HG03354 (cell line): ENCODE measurements around the gene RBPMS2.
"Not testable (repeated sequence)": the region's sequence is repeated elsewhere in the genome, so short reads cannot be mapped to it uniquely, and the experiment has no call there.

Source experiments
- ATAC-seq: cut with Tn5 transposase; IDR thresholded peaks from one replicate; pipeline ENCODE4 v1.9.1; 2021; ENCODE audit warnings: mild to moderate bottlenecking; ENCODE audit not compliant: unreplicated experiment, poor library complexity, severe bottlenecking

Gene RBPMS2

DNA sequence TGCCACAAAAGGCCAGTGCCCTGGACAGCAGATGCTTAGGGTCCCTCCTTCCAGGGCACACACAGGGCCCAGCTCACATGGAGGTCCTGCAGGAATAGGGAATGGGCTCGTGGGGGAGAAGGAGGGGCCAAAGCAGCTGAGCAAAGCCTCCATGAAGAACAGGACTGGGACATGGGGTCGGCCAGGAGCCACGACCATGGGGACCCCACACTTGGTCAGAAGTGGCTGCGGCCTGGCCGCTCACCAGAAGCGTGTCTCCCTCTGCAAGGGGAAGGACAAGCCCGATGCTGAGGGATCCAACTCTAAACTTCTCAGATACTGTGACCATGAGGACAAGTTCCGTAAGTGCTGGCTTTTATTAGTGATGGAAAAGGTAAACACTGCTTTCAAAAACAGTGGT, 15.3 kb downstream of the RBPMS2 start:
- ATAC-seq: no peak

DNA sequence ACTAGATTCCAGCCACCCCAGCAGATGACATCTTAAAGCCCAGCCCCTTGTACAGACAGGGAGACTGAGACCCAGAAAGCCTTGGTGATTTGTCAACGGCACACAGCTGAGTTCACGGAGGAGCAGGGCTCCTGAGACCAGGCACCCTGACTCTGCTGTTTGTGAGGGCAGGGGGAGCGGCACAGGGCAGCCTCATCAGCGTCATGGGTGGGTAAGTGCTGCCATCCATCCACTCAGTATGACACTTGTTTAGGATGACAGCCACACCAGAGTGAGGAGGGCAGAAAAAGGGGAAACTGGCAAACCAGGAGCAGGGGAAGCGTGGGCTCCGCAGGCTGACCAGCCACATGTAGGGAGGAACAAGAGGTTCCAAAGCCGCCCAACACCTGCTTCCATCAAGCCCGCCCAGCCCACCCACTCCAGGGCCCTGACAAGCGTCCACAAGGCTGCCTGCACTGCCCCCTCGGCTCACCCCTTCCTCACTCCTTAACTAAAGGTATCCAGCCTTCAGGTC, 19.9 kb downstream of the RBPMS2 start:
- ATAC-seq: no peak

DNA sequence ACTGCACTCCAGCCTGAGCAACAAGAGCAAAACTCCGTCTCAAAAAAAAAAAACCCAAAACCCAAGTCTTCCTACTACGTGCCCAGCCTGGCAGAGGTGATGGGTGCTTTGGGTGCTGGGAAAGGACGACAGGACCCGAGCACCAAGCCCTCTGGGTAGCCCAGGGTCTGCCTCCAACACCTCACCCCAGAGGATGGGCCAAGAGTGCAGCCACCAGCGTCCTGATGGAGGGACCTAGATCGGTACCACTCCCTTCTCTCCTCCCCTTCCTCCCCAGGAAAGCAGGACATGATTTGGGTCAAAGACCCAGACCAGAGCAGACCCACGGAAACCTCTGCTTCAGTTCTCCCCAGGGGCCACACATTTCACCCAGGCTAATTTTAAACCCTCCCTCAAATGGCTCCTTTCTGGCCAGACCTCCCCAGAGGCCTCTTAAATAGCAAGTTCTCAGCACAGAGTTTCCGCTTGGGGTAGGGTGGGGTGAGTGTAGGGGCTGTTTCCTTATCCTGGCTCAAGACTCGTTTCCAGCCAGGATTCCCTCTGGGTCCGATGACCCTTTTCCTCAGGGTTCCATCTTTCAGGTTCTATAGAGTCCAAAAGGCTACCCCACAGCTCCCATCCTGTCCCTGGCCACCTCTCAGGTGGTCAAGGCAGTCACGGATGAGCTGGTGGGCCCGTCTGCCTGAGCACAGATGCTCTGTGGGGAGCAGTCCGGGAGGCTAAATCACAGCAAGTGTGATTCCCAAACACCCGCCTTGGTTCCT, 20.5 kb downstream of the RBPMS2 start:
- peak; percentile 77 for ATAC-seq

DNA sequence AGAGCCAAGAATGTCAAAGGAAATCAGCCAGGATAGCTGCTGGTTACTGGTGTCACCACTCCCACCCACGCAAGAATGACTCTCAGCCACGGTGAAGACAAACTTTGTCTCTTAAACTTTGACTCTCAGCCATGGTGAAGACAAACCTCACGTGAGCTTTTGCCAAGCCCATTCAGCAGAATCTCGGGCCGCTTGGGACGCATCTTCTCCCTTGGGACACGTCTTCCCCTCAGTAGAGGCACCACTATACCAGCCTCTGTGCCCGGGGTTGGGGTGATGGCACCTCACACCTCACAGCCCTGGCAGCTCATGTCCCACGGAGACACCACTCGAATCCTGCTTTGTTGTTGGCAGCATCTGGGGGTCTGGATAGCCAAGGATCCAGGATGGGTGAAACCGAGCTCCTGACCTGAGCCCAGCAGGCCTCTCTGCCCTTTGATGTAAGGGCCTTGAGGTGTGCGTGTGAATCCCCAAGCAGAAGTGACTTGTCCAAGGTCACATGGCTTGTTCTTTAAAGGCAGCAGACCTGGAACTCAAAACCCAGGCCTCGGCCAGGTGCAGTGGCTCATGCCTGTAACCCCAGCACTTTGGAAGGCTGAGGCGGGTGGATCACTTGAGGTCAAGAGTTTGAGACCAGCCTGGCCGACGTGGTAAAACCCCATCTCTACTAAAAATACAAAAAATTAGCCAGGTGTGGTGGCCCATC, 21.8 kb downstream of the RBPMS2 start:
- no peak for ATAC-seq

DNA sequence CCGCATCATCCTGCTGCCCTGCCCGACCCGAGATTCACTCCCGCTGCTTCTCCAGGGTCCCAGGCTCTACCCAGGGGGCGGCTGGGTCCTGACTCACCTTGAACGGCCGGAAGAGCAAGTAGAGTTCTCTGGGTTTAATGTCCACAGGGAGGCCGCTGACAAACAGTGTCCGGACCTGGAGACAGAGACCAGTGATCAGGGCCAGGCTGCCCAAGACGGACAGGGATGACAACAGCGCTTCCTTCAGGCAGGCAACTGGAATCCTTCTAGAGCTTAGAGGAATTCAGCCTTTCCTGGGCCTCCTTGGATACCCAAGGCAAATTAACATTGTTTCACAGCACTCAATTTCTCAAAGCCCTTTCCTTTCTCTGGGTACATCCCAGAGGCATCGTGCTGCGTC, 23.9 kb downstream of the RBPMS2 start:
- ATAC-seq: no peak

DNA sequence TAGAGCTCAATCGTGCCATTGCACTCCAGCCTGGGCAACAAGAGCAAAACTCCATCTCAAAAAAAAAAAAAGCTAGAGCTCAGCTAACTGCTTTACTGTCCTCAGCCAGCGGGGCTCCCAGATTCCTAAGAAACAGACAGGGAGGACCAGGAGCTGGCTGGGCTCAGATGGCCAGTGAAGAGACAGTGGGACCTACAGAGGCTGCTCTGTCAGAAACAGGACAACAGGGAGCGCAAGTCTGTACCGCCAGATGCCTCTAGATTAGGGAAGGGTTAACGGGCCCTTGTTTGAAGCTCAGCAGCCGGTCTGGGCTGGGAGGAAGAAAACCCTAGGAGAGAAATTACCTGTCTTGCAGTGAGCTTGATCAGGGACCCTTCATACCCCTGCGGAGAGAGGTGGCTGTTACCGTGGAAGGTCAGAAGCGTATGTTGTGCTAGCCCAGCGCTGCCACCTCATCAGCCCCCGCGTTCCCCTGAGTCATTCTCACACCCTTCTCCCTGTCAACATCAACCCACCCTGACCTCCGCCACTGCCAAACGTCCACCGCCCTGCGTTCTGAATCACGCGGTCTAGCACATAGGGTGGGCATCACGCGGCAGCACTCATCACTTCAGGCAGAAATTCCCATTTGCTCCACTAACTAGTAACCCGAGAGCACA, 25.3 kb downstream of the RBPMS2 start:
- ATAC-seq: no peak

DNA sequence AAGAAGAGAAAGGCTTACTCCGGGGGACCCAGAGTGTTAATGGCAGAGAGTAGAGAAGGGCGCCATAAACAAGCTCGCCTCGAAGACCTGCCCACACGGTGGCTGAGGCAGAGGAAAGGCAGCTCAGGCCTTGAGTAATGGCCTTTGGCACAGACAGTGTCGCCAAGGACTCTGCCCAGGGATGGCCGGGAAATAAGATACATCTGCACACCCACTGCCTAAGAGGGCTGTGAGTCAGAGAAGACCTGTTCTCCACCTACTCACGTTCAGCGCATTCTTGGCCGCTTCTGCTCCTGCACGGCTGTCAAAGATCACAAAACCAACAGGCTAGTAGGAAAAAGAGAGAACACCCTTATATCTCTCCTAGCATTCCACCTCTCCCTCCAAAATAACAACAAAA, 26.2 kb downstream of the RBPMS2 start:
- no peak for ATAC-seq

DNA sequence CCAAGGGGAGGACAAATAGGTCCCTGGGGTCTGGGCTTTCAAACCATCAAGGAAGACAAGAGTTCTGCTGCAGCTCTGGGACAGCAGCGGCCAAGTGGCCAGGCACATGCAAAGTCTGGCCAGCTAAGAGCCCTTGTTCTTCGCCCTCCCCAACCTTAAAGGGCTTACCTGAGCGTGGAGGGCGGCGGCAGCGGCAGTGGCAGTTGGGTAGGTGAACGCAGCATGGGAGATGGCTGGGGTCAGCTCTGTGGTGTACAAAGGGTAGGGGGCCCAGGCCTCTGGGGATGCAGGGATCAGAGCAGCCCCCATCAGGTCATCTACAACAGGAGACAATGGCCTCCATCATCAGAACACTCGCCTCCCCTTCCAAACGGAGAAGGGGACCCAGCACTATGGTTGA, 27.1 kb downstream of the RBPMS2 start:
- ATAC-seq: no peak

DNA sequence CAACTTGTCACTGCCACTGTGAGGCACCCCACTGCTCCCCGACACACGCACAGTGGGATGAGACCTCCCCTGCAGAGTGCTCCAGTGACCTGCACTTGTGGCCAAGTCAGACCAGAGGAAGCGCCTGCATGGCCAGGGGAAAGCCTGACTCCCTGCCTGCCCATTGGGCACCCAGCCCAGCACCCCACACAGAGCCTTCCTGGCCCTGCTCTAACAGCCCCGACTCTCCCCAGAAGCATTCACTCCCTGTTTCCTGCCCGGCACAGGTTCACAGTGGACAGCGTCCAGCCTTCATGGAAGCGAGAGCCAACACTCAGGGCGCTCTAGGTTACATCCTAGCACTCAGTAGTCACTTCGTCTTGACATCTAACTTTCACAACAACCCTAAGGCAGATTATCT, 27.8 kb downstream of the RBPMS2 start:
- no peak for ATAC-seq

DNA sequence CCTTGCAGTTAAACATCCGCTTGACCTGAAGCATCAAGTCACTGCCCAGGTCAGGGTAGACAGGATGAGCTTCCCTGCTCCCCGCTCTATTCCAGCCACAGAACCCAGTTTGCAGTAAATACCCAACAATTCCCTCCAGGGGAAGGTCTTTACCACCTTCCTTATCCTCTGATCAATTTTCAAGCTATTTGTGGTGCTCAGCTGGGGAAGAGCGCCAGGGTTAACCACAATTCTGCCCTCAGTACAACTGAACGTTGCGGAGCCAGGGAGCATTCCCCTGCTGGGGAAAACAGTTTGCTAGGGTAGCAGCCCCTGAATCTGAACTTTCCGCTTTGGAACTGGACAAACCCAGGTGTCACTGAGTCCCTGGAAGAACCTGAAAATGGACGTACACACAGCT, 28.5 kb downstream of the RBPMS2 start:
- no peak for ATAC-seq

DNA sequence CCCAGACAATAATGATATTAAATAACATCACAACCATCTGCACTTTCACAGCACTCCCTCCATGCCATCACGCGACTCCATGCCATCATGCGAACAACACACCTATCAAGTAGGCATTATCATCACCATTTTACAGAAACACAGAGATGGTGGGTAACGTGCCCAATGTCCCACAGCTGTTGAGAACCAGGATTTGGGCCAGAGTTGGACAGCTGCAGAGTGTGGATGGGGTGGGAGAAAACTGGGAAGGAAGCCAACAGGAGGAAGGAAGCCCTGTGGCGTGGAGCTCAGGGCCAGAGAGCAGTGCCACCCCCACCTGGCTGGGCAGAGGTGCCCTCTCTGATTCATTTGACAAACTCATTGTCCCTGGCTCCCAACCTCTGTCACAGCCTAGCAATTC, 29.0 kb downstream of the RBPMS2 start:
- ATAC-seq: no peak

DNA sequence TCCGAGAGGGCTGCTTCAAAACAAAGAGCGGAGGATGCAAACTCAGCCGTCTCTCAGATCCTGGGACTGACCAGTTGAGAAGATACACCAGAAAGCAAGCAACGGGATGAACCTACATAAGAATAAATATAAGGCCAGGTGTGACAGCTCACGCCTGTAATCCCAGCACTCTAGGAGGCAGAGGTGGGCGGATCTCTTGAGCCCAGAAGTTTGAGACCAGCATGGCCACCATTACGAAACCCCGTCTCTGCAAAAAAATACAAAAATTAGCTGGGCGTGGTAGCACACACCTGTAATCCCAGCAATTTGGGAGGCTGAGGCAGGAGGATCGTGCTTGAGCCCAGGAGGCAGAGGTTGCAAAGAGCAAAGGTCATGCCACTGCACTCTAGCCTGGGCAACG, 31.7 kb downstream of the RBPMS2 start:
- ATAC-seq: no peak

DNA sequence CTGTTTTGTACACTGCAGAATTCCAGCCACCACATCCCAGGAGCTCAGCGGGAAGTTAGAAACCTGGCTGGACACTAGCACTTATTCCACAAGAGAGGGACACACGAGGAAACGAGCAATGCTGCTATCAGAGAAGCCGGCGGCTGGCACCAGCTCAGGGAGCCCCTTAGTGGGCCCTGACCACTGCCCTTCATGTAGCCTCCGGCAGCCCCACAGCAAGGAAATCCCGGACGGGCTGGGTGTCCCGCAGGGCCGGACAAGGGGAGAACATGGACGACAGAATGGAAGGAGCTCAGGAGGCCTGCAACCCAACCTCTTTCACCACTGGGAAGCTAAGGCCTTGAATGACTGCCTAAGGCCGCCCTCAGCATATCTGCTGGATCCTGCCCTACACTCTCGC, 32.5 kb downstream of the RBPMS2 start:
- ATAC-seq: no peak

DNA sequence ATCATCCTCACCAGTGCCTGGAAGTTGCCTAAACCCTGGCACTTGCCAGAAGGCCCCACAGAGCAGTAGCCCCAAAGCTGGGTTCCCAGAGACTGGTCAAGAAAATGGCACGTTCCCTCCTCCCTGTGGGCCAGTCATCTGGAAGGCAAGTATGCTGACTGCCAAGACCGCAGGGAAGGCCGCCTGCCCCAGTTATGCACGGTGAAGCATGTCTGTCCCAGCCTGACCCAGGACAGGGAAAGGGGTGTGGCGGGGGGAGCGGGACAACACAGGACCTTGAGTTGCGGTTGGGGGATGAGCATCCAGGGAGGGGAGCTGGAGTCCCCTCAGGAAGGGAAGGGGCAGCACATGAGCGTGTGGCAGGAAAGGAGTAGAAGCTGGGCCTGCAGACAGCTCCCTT, 33.0 kb downstream of the RBPMS2 start:
- ATAC-seq: no peak

DNA sequence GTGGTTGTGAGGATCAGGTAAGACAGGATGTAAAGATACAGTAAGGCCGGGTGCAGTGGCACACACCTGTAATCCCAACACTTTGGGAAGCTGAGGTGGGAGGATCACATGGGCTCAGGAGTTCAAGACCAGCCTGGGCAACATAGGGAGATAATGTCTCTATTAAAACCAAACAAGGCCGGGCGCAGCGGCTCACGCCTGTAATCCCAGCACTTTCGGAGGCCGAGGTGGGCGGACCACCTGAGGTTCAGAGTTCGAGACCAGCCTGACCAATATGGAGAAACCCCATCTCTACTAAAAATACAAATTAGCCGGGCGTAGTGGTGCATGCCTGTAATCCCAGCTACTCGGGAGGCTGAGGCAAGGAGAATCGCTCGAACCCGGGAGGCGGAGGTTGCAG, 33.7 kb downstream of the RBPMS2 start:
- not testable (repeated sequence) for ATAC-seq

DNA sequence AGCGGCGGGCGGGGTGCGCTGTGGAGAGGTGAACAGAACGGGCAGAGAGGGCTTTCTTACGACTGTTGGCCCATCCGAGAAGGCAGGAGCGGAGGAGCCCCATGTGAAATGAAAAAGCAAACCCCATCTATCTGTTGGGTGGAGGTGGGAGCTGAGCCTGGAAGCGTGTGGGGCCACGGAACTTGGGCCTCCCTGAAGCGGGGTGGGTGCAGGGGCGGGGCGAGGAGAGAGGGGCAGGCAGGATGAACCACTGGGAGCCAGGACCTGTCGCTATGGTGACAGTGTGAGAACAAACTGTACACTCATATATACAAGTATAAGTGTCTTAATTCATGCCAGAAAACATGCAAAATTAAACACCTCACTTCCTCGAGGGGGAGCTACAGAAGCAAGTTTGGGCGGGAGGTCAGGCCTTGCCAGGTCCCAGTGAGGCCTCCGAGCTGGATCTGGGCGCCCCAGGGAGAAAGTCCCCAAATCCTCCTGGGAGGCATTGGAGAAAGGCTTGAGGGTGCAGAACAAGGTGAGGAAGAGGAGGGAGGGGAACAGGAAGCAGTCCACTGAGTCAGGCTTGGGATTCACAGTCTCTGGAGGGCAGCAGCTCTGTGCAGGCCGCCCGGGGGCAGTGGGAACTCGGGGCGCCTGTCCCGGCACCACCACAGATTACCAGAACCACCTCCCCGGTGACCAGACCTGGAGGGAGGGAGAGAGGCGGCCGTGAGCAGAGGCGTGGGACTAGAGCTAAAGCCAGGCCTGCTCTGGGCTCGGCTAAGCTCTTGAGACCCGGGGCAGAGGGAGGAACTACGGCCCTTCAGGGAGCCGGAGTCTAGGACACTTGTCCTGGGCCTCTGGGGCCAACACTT, 34.8 kb downstream of the RBPMS2 start:
- no peak for ATAC-seq

DNA sequence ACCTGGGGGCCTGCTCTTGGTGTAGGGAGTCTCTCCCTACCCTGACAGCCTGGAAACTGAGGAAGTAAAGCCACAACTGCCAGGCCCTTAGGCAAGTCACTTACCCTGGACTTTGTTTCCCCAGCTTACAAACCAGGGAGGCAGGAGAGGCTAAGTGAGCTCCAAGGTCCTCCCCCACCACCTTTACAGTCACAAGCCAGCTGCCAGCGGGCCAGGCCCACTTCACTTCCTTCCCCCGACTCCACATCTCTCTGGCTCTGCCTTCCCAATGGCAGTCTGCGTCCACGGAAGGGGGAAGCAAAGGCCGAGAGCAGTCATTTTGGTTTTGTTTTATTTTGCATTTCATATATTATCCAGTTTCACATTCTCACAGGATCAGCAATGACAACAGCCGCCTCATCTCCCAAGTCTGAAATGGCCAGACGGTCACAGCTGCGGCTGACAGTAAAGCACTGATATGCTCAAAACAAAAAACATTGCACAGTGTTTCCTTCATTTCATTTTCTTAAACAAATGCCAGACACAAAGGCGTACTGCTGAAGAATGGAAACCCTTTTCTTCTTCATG, 35.7 kb downstream of the RBPMS2 start:
- no peak for ATAC-seq

DNA sequence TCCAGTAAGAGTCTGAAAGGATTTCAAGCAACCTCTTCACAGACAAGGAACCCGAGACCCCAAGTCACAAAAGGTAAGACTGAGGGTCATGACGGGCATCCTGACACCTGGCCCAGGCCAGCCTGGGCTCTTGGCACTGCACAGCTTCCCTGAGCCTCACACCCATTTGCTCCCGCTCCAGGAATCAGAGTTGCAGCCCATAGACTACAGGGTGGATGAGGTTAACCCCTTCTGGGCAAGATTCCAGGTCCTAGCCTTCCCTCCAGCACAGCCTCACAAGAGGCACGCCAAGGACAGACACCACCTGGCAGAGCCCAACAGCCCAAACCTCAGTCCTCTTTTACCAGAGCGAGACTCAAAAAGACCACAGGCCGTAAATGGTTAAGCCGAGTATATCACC, 36.2 kb downstream of the RBPMS2 start:
- no peak for ATAC-seq

DNA sequence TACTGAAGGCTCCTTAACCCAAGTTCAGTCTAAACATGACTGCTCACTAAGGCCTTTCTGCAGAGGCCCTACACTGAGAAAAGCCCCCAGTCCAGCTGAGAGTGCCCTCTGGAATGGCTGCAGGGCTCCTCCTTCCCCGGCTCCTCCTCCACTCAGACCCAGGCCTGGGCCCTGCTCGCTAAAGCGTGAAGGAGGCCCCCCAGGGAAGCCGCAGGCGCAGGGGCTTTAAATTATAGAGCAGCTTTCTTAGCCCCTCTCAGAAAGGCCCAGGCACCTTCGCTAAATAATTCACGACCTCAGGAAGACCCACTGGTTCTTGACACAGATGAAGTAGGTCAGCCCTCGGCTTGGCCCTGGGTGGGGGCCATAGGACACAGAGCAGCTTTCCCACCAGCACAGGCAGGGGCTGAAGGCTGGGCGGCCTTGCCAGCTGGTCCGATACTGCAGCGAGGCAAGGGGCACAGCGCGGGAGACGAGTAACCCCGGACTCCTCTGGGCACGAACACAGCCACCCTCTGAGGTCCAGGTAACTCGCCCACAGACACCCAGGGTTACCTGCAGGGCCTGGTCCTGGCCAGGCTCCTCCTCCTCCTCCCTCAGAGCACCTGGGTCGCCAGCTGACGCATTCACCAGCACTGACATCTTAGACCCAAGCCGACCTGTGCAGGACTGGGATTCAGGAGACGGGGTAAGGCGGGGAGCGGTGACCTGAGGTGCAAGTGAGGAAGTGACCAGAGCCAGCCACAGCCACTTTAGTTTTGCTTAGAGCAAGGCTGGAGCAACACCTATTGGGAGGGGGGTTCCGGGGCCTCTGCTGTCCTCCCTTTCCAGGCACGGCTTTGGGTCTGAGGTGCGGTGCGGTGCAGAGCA, 36.9 kb downstream of the RBPMS2 start:
- ATAC-seq: no peak
